Ovary (tissue), 3 donors: Measurements from ENCODE around the gene FAM83C.

Experiments
- EP300 ChIP-seq: sonication (generic); formaldehyde crosslinking; IDR thresholded peaks from one replicate; pipeline ENCODE4 v1.6.1; 2017; ENCODE audit warnings: antibody characterized with exemption
- TF ChIP-seq, protein P1 (sequence below), 3 donors: fragments of 450-650 bp in 2 of 3; fragments of 200-600 bp in 1 of 3; IDR thresholded peaks; one replicate each; pipeline versions ENCODE4 v1.5.1 to v1.8.0; 2016 to 2022; ENCODE audit warnings: antibody characterized with exemption in 3 of 3, mild to moderate bottlenecking in 1 of 3
- donor health status: DM: no; HTN: no; CAD: no.

DNA sequence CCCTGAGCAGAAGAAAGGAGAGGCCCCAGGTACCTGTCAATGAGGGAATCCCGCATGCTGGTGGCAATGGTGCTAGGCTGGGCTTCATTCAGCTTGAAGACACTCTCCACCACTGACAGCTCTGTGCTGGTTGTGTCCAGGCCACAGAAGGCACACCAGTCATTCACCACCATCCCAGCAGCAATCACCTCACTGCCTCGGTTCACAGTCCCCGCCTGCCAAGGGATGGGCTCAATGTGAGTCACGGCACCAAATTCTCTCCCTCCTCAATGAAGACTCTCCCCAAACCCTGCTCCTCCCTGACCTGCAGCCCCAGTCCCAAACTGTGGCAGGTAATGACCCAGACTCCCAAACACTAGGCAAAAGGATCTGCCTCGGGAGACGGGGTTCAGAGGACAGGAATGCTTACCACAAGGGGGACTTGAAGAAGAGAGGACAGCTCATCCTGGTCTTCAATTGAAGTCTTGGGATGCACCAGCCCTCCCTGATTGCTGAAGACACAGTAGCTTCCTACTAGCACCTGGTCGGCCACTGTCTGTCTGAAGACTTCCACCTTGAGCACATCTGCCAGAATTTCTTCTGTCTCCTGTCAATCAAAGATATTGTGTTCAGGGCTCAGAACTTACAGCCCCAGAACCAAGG is 12.6 kb downstream of the FAM83C start:
- no peak for TF ChIP-seq EP300
- TF ChIP-seq, protein P1, sequence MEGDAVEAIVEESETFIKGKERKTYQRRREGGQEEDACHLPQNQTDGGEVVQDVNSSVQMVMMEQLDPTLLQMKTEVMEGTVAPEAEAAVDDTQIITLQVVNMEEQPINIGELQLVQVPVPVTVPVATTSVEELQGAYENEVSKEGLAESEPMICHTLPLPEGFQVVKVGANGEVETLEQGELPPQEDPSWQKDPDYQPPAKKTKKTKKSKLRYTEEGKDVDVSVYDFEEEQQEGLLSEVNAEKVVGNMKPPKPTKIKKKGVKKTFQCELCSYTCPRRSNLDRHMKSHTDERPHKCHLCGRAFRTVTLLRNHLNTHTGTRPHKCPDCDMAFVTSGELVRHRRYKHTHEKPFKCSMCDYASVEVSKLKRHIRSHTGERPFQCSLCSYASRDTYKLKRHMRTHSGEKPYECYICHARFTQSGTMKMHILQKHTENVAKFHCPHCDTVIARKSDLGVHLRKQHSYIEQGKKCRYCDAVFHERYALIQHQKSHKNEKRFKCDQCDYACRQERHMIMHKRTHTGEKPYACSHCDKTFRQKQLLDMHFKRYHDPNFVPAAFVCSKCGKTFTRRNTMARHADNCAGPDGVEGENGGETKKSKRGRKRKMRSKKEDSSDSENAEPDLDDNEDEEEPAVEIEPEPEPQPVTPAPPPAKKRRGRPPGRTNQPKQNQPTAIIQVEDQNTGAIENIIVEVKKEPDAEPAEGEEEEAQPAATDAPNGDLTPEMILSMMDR (IDR thresholded peaks at IDR 0.05) = no peak
